HG02642 (cell line): ENCODE data around the gene DPAGT1.
"Not testable (repeated sequence)": the region's sequence is repeated elsewhere in the genome, so short reads cannot be mapped to it uniquely, and the experiment has no call there.

Experiments used
- ATAC-seq: cut with Tn5 transposase; IDR thresholded peaks from one replicate; pipeline ENCODE4 v1.9.1; 2021; ENCODE audit warnings: mild to moderate bottlenecking; ENCODE audit not compliant: unreplicated experiment, poor library complexity

Gene DPAGT1

DNA sequence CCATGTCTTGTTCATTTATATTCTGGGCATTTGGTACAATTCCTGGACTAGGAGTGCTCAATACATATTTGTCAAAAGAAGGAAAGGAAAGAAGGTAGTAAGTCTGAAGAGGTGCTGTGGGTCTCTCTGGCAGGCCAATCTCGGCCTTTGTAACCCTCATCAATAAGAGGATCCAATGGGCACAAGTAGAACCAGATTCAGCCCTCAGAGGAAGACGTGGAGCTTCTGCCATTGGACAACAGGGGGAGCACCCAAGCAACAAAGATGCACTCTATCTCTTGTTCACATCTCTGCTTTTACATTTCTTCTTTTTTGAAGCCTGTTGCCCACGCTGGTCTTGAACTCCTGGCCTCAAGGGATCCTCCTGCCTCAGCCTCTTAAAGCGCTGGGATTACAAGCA lies 36.3 kb downstream of the DPAGT1 start:
- no peak for ATAC-seq

DNA sequence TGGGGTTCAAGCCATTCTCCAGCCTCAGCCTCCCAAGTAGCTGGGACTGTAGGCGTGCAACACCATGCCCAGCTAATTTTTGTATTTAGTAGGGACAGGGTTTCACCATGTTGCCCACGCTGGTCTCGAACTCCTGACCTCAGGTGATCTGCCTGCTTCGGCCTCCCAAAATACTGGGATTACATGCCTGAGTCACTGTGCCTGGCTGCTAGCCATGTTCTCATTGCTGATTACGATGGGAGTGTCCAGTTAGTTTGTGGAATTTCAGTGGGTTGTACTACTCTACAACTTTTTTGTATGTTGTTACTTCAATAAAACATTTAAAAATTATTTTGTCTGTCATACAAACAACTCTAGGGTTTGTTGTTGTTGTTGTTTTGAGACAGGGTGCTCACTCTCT lies 38.9 kb downstream of the DPAGT1 start:
- ATAC-seq: no peak

DNA sequence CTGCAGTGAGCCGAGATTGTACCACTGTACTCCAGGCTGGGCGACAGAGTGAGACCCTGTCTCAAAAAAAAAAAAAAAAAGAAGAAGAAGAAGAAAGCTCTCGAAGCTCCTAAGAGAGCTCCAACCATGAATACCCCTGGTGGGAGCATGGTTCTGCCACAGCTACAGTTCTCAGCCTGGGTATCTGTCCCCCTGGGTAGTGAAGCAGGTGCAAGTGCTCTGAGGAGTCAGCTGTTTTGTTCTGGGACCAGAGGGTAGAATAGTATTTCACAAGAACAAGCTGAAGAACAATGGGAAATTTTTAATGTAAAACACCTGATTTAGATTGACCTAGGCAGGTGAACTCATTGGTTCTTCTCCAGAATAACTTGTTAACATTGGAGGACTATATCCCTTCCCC lies 40.4 kb downstream of the DPAGT1 start:
- ATAC-seq: no peak

DNA sequence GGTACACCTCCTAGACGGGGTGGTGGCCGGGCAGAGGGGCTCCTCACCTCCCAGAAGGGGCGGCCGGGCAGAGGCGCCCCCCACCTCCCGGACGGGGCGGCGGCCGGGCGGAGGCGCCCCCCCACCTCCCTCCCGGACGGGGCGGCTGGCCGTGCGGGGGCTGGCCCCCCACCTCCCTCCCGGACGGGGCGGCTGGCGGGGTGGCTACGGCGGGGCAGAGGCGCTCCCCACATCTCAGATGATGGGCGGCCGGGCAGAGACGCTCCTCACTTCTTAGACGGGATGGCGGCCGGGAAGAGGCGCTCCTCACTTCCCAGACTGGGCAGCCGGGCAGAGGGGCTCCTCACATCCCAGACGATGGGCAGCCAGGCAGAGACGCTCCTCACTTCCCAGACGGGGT lies 42.5 kb downstream of the DPAGT1 start:
- ATAC-seq: not testable (repeated sequence)

DNA sequence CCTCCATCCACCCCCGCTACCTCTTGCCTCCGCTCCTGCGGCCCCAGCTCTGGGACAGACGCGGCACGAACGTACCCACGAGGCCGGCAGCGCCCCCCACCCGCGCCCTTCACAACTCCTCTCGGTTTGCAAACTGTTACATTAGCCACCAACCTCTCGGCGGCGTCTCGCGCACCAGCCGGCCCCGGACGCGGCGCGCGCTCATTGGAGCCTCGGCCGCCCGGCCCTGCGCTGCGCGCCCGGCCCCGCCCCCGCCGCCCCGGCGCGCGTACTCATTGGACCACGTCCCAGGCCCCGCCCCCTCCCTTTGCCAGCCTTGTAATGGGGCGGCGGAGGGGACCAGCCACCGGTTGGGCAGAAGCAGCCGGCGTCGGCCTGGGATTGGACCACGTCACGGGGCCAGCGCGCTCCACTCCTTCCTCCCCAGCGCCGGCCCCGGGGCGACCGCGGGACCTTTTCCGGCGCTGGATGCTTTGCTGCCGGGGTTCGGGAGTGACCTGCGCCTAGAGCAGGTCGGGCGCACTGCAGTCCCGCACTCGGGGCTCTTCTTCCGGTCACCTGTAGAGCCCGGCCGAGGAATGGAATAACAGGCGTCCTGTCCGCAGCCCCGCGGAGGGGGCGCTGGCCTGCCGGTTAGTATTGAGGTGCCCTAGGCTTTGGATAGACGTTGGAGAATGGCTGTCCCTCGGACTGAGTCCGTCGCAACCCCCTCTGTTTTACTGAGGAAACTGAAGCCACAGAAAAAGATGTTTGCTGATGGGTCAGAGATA lies 44.5 kb downstream of the DPAGT1 start, which contains the start of gene HYOU1:
HYOU1 (minus strand) TSS at position 206 of the 770 bp plus-strand sequence. CDS start 1,045 bp downstream, outside the sequence.
- ATAC-seq: peak; percentile 92

DNA sequence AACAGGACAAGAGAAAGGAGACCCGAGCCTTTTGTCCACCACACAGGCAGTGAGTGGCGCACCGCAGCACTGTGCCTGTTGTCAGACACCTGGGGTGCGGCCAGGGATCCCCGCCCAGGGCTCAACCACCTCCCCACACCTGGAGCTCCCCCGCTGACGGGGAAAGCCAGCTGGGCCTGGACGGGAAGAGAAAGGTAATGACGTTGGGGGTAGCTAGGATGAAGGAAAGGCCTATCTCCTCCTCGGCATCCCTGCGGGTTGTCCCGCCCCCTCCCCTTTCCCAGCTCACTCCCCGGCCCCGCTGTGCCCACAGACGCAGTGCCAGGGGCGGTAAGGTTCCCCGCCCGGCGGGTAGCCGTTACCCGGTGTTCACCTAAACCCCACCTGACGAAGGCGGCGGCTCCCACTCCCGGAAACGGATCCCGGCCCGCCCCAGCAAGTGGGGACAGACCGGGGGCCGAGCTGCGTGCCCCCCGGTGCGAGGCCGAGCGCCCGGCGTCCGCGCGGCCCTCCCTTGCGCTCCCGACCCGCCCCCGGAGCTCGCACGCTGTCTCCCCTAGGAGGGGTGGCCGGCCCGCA lies 45.1 kb downstream of the DPAGT1 start:
- ATAC-seq: peak; percentile 6

DNA sequence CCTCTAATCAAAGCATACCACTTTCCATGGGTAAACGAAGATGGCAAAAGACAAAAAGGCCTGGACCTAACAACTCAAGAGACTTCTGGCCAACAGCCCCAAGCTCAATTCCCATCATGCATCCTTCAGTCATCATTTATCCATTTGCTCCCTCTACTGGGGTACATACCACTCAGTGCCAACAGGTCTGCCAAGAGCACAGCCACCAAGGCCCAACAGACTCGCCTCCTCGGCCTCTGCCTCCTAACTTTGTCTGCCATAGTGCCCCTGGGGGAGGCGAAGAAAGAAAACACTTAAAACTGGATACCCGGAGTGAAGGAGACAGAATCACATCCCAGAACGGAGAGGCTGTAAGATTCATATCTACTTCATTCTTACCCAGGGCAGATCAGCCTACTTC lies 45.8 kb downstream of the DPAGT1 start:
- ATAC-seq: no peak

DNA sequence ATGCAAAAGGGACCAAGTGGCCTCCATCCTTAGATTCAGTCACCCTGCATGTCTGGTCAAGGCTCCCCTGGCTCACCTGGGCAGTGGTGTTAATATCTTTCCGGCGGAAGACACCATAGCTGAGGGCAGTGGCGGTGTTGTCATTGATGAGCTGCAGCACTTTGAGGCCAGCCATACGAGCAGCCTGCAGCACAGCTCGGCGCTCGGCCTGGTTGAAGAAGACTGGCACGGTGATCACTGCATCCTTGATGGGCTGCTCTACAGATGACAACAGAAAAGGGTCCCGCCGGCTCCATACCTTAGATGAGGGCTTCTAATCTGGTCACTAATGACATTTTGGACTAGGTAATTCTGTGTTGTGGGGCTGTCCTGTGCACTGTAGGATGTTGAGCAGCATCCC lies 47.2 kb downstream of the DPAGT1 start:
- ATAC-seq: no peak

DNA sequence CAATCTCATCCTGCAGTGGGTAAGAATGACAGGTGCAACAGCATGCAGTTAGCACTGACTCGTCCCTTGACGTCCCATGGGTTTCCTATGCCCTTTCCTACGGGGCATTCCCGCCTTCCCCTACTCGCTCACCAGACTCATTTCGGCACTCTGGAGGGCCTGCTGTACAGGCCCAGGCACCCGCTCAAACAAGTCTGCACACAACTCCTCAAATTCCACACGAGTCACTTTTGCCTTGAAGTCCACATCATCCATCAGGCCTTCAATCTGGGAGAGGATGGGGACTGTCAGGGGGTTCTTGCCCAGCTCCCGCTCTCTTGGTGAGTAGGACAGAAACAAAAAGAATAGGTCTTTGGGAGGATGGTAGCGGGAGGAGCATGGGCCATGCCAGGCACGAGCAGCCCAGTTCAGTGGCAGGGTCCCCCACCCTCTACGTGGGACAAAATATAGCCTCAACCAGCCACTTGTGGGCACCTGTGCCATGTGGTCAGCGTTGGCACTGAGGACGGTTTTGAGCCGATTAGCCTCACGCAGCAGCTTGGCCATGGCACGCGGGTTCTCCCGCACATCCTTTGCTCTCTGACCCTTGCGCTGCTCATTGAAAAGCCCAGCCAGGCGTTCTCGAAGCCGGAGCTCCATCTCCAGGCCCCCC lies 49.4 kb downstream of the DPAGT1 start:
- ATAC-seq: no peak

DNA sequence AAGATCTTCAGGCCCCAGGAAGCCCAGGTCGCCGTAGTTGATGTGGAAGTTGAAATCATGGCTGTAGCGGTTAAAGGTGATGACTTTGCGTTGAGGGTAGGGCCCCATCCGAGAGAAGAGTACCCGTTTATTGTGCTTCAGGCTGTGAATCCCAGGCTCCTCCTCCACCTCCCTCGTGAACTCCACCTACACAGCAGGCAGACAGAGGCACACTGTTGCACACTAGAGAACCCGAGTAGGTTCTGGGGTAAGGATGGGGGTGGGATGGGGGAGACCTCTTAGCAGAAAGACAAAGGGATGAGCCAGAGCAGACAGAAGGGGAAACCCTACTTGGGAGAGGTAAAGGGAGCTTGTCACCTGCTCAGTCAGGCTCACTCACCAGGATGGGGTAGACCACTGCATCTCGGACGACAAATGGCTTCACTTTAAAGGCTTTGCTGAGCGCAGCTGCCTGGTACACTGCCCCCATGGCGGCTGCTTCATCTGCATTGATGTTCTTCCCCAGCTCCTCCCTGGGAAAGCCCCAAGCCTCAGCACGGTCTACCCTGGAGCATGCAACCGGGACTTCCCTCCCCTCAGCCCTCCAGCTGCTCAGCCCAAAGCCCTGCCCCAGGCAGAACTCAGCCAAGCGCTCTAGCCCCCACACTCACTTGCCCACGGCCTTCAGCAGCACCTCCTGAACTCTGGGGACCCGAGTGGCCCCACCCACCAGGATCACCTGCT lies 50.1 kb downstream of the DPAGT1 start:
- ATAC-seq: peak; percentile 61

DNA sequence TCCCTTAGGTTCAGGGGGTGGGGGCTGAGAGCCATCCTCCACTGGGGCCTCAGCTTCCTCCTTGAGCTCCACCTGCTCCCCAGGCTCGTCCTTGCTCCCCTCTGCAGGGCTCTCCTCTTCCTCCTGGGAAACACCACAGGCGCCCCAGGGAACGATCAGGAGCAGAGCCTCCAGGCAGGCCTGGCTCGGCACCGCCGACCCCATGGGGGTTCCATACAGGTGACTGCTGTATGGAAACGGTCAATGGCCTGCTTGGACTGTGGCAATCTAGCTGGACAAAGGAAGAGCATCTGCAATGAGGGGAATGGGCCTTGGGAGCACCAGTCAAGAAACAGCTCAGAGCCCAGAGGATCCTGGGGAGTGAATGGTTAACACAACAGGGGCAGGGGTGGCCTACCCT lies 52.6 kb downstream of the DPAGT1 start:
- ATAC-seq: no peak

DNA sequence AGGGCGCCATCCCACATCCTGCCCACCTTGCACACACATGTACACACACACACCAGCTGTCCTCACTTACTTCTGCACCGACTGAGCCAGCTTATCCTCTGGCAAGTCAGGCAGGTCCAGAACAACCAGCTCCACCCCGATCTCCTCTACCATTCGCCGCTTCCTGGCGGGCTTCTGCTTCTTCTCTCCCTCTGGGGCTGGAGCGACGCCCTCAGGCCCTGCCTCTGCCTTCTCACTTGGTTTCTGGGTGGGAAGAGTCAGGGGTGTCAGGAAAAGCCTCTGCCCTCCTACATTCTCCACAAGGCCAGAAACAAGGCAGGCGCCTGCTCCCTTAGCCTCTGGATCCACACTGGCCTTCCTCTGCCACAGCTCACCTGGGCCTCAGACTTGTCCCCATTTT lies 53.0 kb downstream of the DPAGT1 start:
- no peak for ATAC-seq

DNA sequence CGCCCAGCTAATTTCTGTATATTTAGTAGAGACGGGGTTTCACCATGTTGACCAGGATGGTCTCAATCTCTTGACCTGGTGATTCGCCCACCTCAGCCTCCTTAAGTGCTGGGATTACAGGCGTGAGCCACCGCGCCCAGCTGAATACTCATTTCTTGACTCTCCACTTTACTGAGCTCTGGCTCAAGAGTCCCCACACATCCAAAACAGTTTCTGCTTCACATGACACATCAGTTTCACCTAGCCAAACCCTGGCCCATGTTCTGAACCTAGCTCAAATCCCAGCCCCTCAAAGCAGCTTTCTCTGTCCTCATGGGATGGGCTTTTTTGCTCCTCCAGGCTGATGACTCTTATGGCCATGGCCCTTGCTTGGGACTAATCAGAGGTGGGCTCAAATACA lies 54.4 kb downstream of the DPAGT1 start:
- no peak for ATAC-seq
